Measurements from ENCODE around the gene SPDYE18.
"Not testable (repeated sequence)": the region's sequence is repeated elsewhere in the genome, so short reads cannot be mapped to it uniquely, and the experiment has no call there.

SPDYE18 gene

DNA sequence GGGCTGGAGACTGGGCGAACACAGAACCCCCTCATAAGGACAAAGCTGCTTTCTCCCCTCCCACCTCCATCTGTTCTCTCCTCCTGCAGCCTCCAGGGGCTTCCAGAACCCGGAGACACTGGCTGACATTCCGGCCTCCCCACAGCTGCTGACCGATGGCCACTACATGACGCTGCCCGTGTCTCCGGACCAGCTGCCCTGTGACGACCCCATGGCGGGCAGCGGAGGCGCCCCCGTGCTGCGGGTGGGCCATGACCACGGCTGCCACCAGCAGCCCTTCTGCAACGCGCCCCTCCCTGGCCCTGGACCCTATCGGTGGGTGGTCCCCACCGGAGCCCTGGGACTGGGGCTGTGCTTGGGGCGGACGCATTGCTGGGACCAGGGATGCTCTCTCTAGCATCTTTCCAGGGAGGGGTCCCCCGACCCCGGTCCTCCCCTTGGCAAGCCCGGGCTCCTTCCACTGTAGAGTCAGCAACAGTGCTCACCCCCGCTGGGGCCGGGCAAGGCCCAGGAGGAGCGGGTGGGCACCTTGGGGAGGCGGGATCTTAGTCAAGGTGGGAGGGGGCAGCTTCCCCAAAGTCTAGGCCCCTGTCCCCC is 56.8 kb downstream of the SPDYE18 start:
- DNase-seq (ENCODE audit: low read depth), result not testable (repeated sequence)

- DNase-seq (ENCODE audit: low read depth), result not testable (repeated sequence)
Measured at GRCh38 chr7:77004151-77004550, 58.2 kb downstream of the SPDYE18 start.

- DNase-seq (ENCODE audit: low read depth), result not testable (repeated sequence)
Measured at GRCh38 chr7:77003241-77003640, 59.1 kb downstream of the SPDYE18 start.

DNA sequence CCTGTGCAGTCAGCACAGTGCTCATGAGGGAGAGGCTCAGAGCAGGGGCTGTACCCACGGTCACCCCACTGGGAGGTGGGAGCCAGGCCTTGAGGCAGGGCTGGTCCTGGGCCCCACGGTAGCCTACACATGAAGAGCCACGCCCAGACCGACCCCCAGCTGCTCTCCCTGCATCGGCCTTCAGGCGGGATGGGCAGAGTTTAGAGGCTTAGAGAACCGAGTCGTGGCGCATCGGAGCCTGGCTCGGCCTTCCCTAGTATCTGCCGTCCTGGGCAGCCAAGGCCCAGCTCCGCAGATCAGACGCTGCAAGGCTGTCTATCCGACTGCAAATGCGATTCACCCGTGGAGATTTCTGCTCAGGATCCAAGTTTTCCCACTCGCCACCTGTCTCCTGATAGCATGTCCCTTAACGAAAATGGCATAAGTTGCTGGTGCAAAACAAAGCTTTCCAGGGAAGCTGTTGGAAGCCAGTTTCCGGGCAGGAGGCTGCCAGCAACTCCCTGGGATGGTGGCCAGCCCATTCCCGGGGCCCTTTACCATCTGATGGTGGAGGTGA is 59.6 kb downstream of the SPDYE18 start:
- DNase-seq (ENCODE audit: low read depth), result not testable (repeated sequence)

- not testable (repeated sequence) for DNase-seq (ENCODE audit: low read depth)
Measured at GRCh38 chr7:77002104-77002503, 60.3 kb downstream of the SPDYE18 start.

Data from activated gamma-delta T cell treated with anti-CD3 and anti-CD28 coated beads, Interleukin-2, amount 50 U/mL, for 16 hours (primary cell).